Measurements from ENCODE around the gene CMTM7. TPM values are rescaled to one million over a fixed set of nuclear protein-coding genes. Genes with fewer than 3 reads are reported as not detected.

CMTM7 gene, protein sequence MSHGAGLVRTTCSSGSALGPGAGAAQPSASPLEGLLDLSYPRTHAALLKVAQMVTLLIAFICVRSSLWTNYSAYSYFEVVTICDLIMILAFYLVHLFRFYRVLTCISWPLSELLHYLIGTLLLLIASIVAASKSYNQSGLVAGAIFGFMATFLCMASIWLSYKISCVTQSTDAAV
- total RNA-seq (ENCODE audit: low replicate concordance) = 11.4 and 11.8 TPM in 2 replicates

DNA sequence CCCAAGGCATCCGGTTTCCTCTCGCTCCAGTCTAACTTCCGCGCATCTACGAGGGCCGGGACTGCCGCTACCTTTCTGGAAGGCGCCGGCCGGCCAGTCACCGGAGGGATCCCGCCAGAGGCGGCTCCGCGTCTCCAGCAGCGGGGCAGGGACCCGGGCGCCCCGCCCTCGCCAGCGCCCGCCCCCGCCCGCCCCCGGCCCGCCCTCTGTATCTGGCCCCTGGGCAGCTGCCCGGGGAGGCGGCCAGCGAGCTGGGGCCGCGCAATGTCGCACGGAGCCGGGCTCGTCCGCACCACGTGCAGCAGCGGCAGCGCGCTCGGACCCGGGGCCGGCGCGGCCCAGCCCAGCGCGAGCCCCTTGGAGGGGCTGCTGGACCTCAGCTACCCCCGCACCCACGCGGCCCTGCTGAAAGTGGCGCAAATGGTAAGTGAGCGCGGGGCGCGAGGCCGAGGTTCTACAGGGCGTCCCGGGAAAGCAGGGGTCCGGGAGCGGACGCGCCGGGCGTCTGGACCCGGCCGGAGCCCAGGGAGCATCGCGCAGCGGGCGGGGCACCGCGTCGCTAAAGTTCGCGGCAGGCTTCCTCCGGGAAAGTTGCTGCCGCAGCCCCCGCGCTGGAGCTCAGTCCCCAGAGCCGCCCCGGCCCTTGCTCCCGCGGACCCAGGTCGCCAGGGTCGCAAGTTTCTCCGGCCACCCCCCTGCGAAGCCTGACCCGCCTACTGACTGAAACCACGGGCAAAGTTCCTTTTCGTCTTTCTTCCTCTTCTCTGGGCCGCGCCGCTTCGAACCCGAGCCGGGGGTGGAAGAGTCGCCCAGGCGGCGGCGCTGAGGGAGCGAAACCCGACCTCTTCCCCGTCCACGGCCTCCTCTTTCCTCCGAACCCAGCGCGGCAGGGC is at the start of gene CMTM7:
Gene CMTM7, plus strand, starts transcription at position 211 of the 893 bp plus-strand sequence. Its CDS starts 54 bp downstream, at position 265.
- Histone ChIP-seq H2AFZ (replicated peaks) (peak within 1 kb of the TSS; percentile 96), H3K36me3 (no peaks in the 10 kb centered on the region), H3K4me2 (peak within 1 kb of the TSS; percentile 96), H3F3A (ENCODE audit: low read depth) (peaks cover 18% of the 10 kb centered on the region), H3K27me3 (peaks cover 65% of the 10 kb centered on the region), H3K9me3 (ENCODE audit: low read depth) (no peaks in the 10 kb centered on the region), H3K4me1 (peaks cover 5% of the 10 kb centered on the region), H3K27ac (no peak within 1 kb of the TSS), H3K79me2 (ENCODE audit: low read depth) (no peaks in the 10 kb centered on the region), H4K20me1 (ENCODE audit: low read depth) (no peaks in the 10 kb centered on the region), H3K4me3 (peak within 1 kb of the TSS; percentile 64), H3K9ac (no peak within 1 kb of the TSS)
- Mint-ChIP-seq H3K9me3 (no peaks in the 10 kb centered on the region), H3K4me1 (peaks cover 21% of the 10 kb centered on the region), H3K27ac (peak within 1 kb of the TSS; percentile 92), H3K4me3 (peak within 1 kb of the TSS; percentile 95), H3K36me3 (no peaks in the 10 kb centered on the region), H3K27me3 (ENCODE audit: insufficient read depth, low read depth) (peaks cover 13% of the 10 kb centered on the region)
- peak; percentile 79 for DNase-seq (ENCODE audit: low spot score)
- TF ChIP-seq EZH2phosphoT487 (IDR thresholded peaks at IDR 0.05) = peak; percentile 62
- peak; percentile 71 for TF ChIP-seq EZH2 (IDR thresholded peaks at IDR 0.05)
- TF ChIP-seq, protein P1, sequence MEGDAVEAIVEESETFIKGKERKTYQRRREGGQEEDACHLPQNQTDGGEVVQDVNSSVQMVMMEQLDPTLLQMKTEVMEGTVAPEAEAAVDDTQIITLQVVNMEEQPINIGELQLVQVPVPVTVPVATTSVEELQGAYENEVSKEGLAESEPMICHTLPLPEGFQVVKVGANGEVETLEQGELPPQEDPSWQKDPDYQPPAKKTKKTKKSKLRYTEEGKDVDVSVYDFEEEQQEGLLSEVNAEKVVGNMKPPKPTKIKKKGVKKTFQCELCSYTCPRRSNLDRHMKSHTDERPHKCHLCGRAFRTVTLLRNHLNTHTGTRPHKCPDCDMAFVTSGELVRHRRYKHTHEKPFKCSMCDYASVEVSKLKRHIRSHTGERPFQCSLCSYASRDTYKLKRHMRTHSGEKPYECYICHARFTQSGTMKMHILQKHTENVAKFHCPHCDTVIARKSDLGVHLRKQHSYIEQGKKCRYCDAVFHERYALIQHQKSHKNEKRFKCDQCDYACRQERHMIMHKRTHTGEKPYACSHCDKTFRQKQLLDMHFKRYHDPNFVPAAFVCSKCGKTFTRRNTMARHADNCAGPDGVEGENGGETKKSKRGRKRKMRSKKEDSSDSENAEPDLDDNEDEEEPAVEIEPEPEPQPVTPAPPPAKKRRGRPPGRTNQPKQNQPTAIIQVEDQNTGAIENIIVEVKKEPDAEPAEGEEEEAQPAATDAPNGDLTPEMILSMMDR (IDR thresholded peaks at IDR 0.05) = no peak

DNA sequence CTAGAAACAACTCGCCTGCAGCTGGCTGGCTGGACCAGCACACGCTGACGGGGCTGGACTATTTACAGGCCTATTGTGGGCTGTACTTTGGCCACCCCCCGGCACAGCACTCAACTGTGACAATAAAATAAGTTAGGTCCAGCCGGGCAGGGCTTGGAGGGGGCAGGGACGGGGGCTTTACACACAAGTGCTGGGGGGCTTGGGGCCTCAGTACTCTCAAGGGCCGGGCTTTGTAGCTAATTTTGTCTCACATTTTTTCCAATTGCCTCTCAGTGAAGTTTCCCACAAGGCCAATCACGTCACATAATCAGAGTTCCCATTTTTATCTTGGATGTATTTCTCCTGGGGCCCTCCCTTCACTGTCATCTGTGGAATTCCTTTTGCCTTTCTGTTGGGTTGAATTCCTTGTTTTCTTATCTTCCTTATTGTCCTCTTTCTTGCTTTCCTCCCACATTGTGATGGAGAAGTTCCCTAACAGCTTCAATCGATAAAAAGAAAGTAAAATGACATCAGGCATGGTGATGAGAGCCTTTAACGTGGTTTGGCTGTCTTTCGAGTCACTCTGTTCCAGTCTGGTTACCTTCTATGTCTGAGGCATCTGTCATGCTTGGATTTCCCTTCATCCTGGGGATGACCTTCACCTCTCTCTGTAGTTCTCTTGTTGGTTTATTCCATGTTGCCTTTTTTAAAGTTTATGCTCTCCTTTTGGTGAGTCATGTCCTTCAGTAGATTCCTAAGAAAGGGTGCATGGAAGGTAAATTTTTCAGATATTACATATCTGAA is 44.1 kb upstream of the CMTM7 start:
- no peak for DNase-seq (ENCODE audit: low spot score)
- peak overlapping the region; percentile 2 for H3K4me3 Mint-ChIP-seq
- no peaks in the 10 kb centered on the region for H3K36me3 Mint-ChIP-seq
- Histone ChIP-seq H3K9ac (no peak overlapping the region), H3K36me3 (no peaks in the 10 kb centered on the region), H3K4me1 (peaks cover 12% of the 10 kb centered on the region), H3F3A (ENCODE audit: low read depth) (peaks cover 5% of the 10 kb centered on the region), H3K27me3 (no peaks in the 10 kb centered on the region), H3K27ac (no peak overlapping the region), H3K4me3 (no peak overlapping the region), H2AFZ (replicated peaks) (no peak overlapping the region), H4K20me1 (ENCODE audit: low read depth) (no peaks in the 10 kb centered on the region), H3K9me3 (ENCODE audit: low read depth) (no peaks in the 10 kb centered on the region), H3K79me2 (ENCODE audit: low read depth) (no peaks in the 10 kb centered on the region), H3K4me2 (peak overlapping the region; percentile 2)
- H3K9me3 Mint-ChIP-seq = peaks cover 2% of the 10 kb centered on the region
- H3K27ac Mint-ChIP-seq = peak overlapping the region; percentile 84
- peaks cover 23% of the 10 kb centered on the region for H3K4me1 Mint-ChIP-seq
- no peaks in the 10 kb centered on the region for H3K27me3 Mint-ChIP-seq (ENCODE audit: insufficient read depth, low read depth)
- TF ChIP-seq EZH2 (IDR thresholded peaks at IDR 0.05) (no peak), EZH2phosphoT487 (IDR thresholded peaks at IDR 0.05) (no peak)
- TF ChIP-seq, protein P1 (IDR thresholded peaks at IDR 0.05) = no peak

DNA sequence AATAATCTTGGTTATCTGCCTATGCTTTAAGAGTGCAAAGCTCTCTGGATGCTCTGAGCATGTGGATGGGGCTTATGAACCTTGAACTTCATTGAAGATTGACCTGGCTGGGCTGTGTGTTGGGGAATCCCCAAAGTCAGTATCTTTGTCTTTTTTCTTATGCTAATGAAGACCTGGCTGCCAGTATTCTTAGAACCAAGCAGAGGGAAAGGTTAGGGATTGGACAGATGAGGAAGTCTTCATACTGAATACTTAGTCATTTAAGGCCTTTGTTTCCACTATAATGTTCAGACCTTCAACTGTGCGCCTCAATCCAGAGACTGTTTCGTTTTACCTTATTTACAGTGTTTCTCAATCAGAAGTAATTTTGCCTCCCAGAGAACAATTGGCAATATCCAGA is 42.5 kb upstream of the CMTM7 start:
- no peak for DNase-seq (ENCODE audit: low spot score)
- Histone ChIP-seq H3K4me1 (peaks cover 14% of the 10 kb centered on the region), H3K79me2 (ENCODE audit: low read depth) (no peaks in the 10 kb centered on the region), H3K9me3 (ENCODE audit: low read depth) (no peaks in the 10 kb centered on the region), H3K36me3 (no peaks in the 10 kb centered on the region), H3K9ac (no peak overlapping the region), H4K20me1 (ENCODE audit: low read depth) (no peaks in the 10 kb centered on the region), H3F3A (ENCODE audit: low read depth) (peaks cover 5% of the 10 kb centered on the region), H3K4me2 (no peak overlapping the region), H2AFZ (replicated peaks) (no peak overlapping the region), H3K4me3 (no peak overlapping the region), H3K27me3 (no peaks in the 10 kb centered on the region), H3K27ac (no peak overlapping the region)
- TF ChIP-seq EZH2 (IDR thresholded peaks at IDR 0.05) (no peak), EZH2phosphoT487 (IDR thresholded peaks at IDR 0.05) (no peak)
- TF ChIP-seq, protein P1 (IDR thresholded peaks at IDR 0.05) = no peak
- H3K4me1 Mint-ChIP-seq = peaks cover 28% of the 10 kb centered on the region
- no peak overlapping the region for H3K27ac Mint-ChIP-seq
- peaks cover 2% of the 10 kb centered on the region for H3K9me3 Mint-ChIP-seq
- H3K4me3 Mint-ChIP-seq = no peak overlapping the region
- H3K27me3 Mint-ChIP-seq (ENCODE audit: insufficient read depth, low read depth) = no peaks in the 10 kb centered on the region
- no peaks in the 10 kb centered on the region for H3K36me3 Mint-ChIP-seq

Measured in neural progenitor cell (in vitro differentiated cells).